ENCODE measurements around the gene TLR1.

GRCh38 chr4:38819569-38819968, 15.0 kb upstream of the TLR1 start:
- TF ChIP-seq ATF2 (CRISPR knock-in tag; IDR thresholded peaks at IDR 0.05; ENCODE audit: borderline replicate concordance, low read depth) (no peak), IRF2 (CRISPR knock-in tag; IDR thresholded peaks at IDR 0.05; ENCODE audit: borderline replicate concordance, low read depth) (no peak)
